IPS-18a (cell line): ENCODE measurements around the gene ARSI.

Experiments
- H3K27ac ChIP-seq: one replicate; pipeline ENCODE4 v1.5.1; 2013; ENCODE audit warnings: low read length
- H3K27me3 ChIP-seq: one replicate; pipeline ENCODE4 v1.6.1; 2013; ENCODE audit warnings: mild to moderate bottlenecking, low read length; ENCODE audit not compliant: control insufficient read depth, insufficient read depth
- H3K36me3 ChIP-seq: one replicate; pipeline ENCODE4 v1.6.1; 2013; ENCODE audit warnings: low read depth, low read length; ENCODE audit not compliant: control insufficient read depth
- H3K4me1 ChIP-seq: one replicate; pipeline ENCODE4 v1.6.1; 2013; ENCODE audit warnings: low read depth, low read length; ENCODE audit not compliant: control insufficient read depth
- H3K4me3 ChIP-seq: one replicate; pipeline ENCODE4 v1.5.1; 2013; ENCODE audit warnings: low read length
- H3K9ac ChIP-seq: one replicate; pipeline ENCODE4 v1.6.1; 2013; ENCODE audit warnings: mild to moderate bottlenecking, low read length, moderate library complexity
- H3K9me3 ChIP-seq: one replicate; pipeline ENCODE4 v1.6.1; 2013; ENCODE audit warnings: low read depth, low read length; ENCODE audit not compliant: control insufficient read depth

ARSI gene

GRCh38 chr5:150325426-150325825 lies 22.7 kb upstream of the ARSI start:
- Histone ChIP-seq H3K9ac (no peak overlapping the region), H3K9me3 (no peaks in the 10 kb centered on the region), H3K4me3 (no peak overlapping the region), H3K27me3 (no peaks in the 10 kb centered on the region), H3K27ac (no peak overlapping the region), H3K4me1 (no peaks in the 10 kb centered on the region), H3K36me3 (no peaks in the 10 kb centered on the region)

- Histone ChIP-seq H3K27ac (no peak overlapping the region), H3K9me3 (no peaks in the 10 kb centered on the region), H3K27me3 (no peaks in the 10 kb centered on the region), H3K4me1 (no peaks in the 10 kb centered on the region), H3K36me3 (no peaks in the 10 kb centered on the region), H3K9ac (no peak overlapping the region), H3K4me3 (no peak overlapping the region)
Measured at GRCh38 chr5:150323819-150324218, 21.1 kb upstream of the ARSI start.

- Histone ChIP-seq H3K4me1 (no peaks in the 10 kb centered on the region), H3K4me3 (no peak overlapping the region), H3K27me3 (no peaks in the 10 kb centered on the region), H3K27ac (no peak overlapping the region), H3K36me3 (no peaks in the 10 kb centered on the region), H3K9me3 (no peaks in the 10 kb centered on the region), H3K9ac (no peak overlapping the region)
Measured at GRCh38 chr5:150323092-150323491, 20.4 kb upstream of the ARSI start.

- Histone ChIP-seq H3K9ac (no peak overlapping the region), H3K4me3 (no peak overlapping the region)
Measured at GRCh38 chr5:150322202-150322601, 19.5 kb upstream of the ARSI start.

GRCh38 chr5:150321784-150322183 lies 19.1 kb upstream of the ARSI start:
- H3K27ac ChIP-seq, result no peak overlapping the region

More at GRCh38 chr5:150322202-150322601, 19.5 kb upstream of the ARSI start:
- Histone ChIP-seq H3K36me3 (no peaks in the 10 kb centered on the region), H3K27ac (no peak overlapping the region), H3K4me1 (no peaks in the 10 kb centered on the region), H3K27me3 (no peaks in the 10 kb centered on the region), H3K9me3 (no peaks in the 10 kb centered on the region)

GRCh38 chr5:150321211-150321610 lies 18.5 kb upstream of the ARSI start:
- no peaks in the 10 kb centered on the region for H3K4me1 ChIP-seq

More at GRCh38 chr5:150321784-150322183, 19.1 kb upstream of the ARSI start:
- Histone ChIP-seq H3K9ac (no peak overlapping the region), H3K27me3 (no peaks in the 10 kb centered on the region), H3K4me3 (no peak overlapping the region), H3K36me3 (no peaks in the 10 kb centered on the region), H3K9me3 (no peaks in the 10 kb centered on the region), H3K4me1 (no peaks in the 10 kb centered on the region)

GRCh38 chr5:150320044-150320613 lies 17.4 kb upstream of the ARSI start:
- Histone ChIP-seq H3K9ac (no peak overlapping the region), H3K9me3 (no peaks in the 10 kb centered on the region), H3K36me3 (no peaks in the 10 kb centered on the region), H3K27ac (no peak overlapping the region), H3K4me3 (no peak overlapping the region), H3K27me3 (no peaks in the 10 kb centered on the region), H3K4me1 (no peaks in the 10 kb centered on the region)

More at GRCh38 chr5:150321211-150321610, 18.5 kb upstream of the ARSI start:
- H3K4me3 ChIP-seq, result no peak overlapping the region
- H3K27ac ChIP-seq, result no peak overlapping the region
- H3K27me3 ChIP-seq, result no peaks in the 10 kb centered on the region
- no peak overlapping the region for H3K9ac ChIP-seq
- no peaks in the 10 kb centered on the region for H3K9me3 ChIP-seq
- H3K36me3 ChIP-seq, result no peaks in the 10 kb centered on the region

- H3K9ac ChIP-seq, result no peak overlapping the region
- H3K27me3 ChIP-seq, result no peaks in the 10 kb centered on the region
- no peak overlapping the region for H3K27ac ChIP-seq
- H3K9me3 ChIP-seq, result no peaks in the 10 kb centered on the region
- no peaks in the 10 kb centered on the region for H3K4me1 ChIP-seq
- no peaks in the 10 kb centered on the region for H3K36me3 ChIP-seq
- H3K4me3 ChIP-seq, result no peak overlapping the region
Measured at GRCh38 chr5:150319484-150319790, 16.7 kb upstream of the ARSI start.

GRCh38 chr5:150318613-150319483 lies 16.1 kb upstream of the ARSI start:
- Histone ChIP-seq H3K27me3 (no peaks in the 10 kb centered on the region), H3K4me1 (no peaks in the 10 kb centered on the region), H3K4me3 (no peak overlapping the region), H3K36me3 (no peaks in the 10 kb centered on the region), H3K9me3 (no peaks in the 10 kb centered on the region), H3K9ac (no peak overlapping the region), H3K27ac (no peak overlapping the region)

- no peaks in the 10 kb centered on the region for H3K27me3 ChIP-seq
- no peaks in the 10 kb centered on the region for H3K36me3 ChIP-seq
- H3K4me1 ChIP-seq, result no peaks in the 10 kb centered on the region
- H3K27ac ChIP-seq, result no peak overlapping the region
- no peak overlapping the region for H3K4me3 ChIP-seq
- no peak overlapping the region for H3K9ac ChIP-seq
- no peaks in the 10 kb centered on the region for H3K9me3 ChIP-seq
Measured at GRCh38 chr5:150317048-150318003, 14.6 kb upstream of the ARSI start.

GRCh38 chr5:150316320-150316719 lies 13.6 kb upstream of the ARSI start:
- Histone ChIP-seq H3K9me3 (no peaks in the 10 kb centered on the region), H3K9ac (no peak overlapping the region), H3K27ac (no peak overlapping the region), H3K4me1 (no peaks in the 10 kb centered on the region), H3K36me3 (no peaks in the 10 kb centered on the region), H3K4me3 (no peak overlapping the region), H3K27me3 (no peaks in the 10 kb centered on the region)
